ENCODE measurements around the gene SYNE1. TPM values are rescaled to one million over a fixed set of nuclear protein-coding genes. Genes with fewer than 3 reads are reported as not detected.

The SYNE1 gene
- polyA plus RNA-seq, 1 donor from 2014 or later, result 38.5 TPM

DNA sequence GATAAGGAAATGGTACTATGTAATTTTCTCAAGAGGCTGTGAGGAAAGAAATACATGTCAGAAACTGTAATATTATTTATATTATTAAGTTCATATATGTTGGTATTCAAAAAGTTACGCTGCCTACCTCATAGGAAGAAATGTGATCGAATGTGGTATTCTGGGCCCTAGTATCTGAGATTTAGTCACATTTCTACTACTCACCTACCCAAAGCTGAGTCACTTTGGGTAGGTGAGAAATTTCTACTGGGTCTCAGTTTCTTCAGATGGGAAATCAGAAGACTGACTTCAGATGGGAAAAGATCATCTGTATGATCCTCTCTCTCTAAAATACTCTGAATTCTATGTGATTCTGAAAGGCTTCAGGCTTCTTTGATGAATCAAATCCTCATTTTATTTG, 411.0 kb downstream of the SYNE1 start:
- Histone ChIP-seq H3K4me3 (ENCODE audit: low read length) (no peak overlapping the region), H3K9me3 (ENCODE audit: low read length) (no peaks in the 10 kb centered on the region), H3K27ac (ENCODE audit: low read length) (no peak overlapping the region), H3K27me3 (ENCODE audit: insufficient read depth, low read depth, low read length) (no peaks in the 10 kb centered on the region), H3K9ac (ENCODE audit: low read length) (no peak overlapping the region), H3K4me2 (ENCODE audit: low read length) (no peak overlapping the region), H4K20me1 (ENCODE audit: insufficient read depth) (no peaks in the 10 kb centered on the region), H3K79me2 (replicated peaks; ENCODE audit: insufficient read depth, low read length) (no peaks in the 10 kb centered on the region), H3K9me2 (ENCODE audit: insufficient read depth, low read length) (no peaks in the 10 kb centered on the region), H3K36me3 (ENCODE audit: insufficient read depth, low read length) (peaks cover 20% of the 10 kb centered on the region), H2AFZ (ENCODE audit: low read depth, low read length) (no peak overlapping the region), H3F3A (ENCODE audit: insufficient read depth, low read length, poor library complexity, severe bottlenecking) (no peaks in the 10 kb centered on the region)
- TF ChIP-seq, protein P1, sequence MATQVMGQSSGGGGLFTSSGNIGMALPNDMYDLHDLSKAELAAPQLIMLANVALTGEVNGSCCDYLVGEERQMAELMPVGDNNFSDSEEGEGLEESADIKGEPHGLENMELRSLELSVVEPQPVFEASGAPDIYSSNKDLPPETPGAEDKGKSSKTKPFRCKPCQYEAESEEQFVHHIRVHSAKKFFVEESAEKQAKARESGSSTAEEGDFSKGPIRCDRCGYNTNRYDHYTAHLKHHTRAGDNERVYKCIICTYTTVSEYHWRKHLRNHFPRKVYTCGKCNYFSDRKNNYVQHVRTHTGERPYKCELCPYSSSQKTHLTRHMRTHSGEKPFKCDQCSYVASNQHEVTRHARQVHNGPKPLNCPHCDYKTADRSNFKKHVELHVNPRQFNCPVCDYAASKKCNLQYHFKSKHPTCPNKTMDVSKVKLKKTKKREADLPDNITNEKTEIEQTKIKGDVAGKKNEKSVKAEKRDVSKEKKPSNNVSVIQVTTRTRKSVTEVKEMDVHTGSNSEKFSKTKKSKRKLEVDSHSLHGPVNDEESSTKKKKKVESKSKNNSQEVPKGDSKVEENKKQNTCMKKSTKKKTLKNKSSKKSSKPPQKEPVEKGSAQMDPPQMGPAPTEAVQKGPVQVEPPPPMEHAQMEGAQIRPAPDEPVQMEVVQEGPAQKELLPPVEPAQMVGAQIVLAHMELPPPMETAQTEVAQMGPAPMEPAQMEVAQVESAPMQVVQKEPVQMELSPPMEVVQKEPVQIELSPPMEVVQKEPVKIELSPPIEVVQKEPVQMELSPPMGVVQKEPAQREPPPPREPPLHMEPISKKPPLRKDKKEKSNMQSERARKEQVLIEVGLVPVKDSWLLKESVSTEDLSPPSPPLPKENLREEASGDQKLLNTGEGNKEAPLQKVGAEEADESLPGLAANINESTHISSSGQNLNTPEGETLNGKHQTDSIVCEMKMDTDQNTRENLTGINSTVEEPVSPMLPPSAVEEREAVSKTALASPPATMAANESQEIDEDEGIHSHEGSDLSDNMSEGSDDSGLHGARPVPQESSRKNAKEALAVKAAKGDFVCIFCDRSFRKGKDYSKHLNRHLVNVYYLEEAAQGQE (IDR thresholded peaks at IDR 0.05; ENCODE audit: borderline replicate concordance), result no peak
- no peak for TF ChIP-seq EP300 (conservative IDR thresholded peaks at IDR 0.05; ENCODE audit: poor library complexity, severe bottlenecking)

- Histone ChIP-seq H3K4me2 (ENCODE audit: low read length) (no peak overlapping the region), H4K20me1 (ENCODE audit: insufficient read depth) (no peaks in the 10 kb centered on the region), H3K9me2 (ENCODE audit: insufficient read depth, low read length) (no peaks in the 10 kb centered on the region), H3K9me3 (ENCODE audit: low read length) (no peaks in the 10 kb centered on the region), H3K27ac (ENCODE audit: low read length) (no peak overlapping the region), H3K4me3 (ENCODE audit: low read length) (no peak overlapping the region), H2AFZ (ENCODE audit: low read depth, low read length) (no peak overlapping the region), H3K9ac (ENCODE audit: low read length) (no peak overlapping the region), H3K79me2 (replicated peaks; ENCODE audit: insufficient read depth, low read length) (no peaks in the 10 kb centered on the region), H3K36me3 (ENCODE audit: insufficient read depth, low read length) (peaks cover 24% of the 10 kb centered on the region), H3F3A (ENCODE audit: insufficient read depth, low read length, poor library complexity, severe bottlenecking) (no peaks in the 10 kb centered on the region), H3K27me3 (ENCODE audit: insufficient read depth, low read depth, low read length) (no peaks in the 10 kb centered on the region)
- TF ChIP-seq POLR2AphosphoS5 (IDR thresholded peaks at IDR 0.05), result no peak
- TF ChIP-seq, protein P1 (IDR thresholded peaks at IDR 0.05; ENCODE audit: borderline replicate concordance), result no peak
- no peak for TF ChIP-seq MXI1 (conservative IDR thresholded peaks at IDR 0.05; ENCODE audit: poor library complexity, severe bottlenecking)
- no peak for TF ChIP-seq RAD21 (conservative IDR thresholded peaks at IDR 0.05)
- no peak for TF ChIP-seq TAF1 (IDR thresholded peaks at IDR 0.05; ENCODE audit: low read depth)
- TF ChIP-seq EP300 (conservative IDR thresholded peaks at IDR 0.05; ENCODE audit: poor library complexity, severe bottlenecking), result no peak
- no peak for TF ChIP-seq EZH2 (IDR thresholded peaks at IDR 0.05; ENCODE audit: borderline replicate concordance, insufficient read depth, low read length, poor library complexity, severe bottlenecking)
- TF ChIP-seq SMC3 (conservative IDR thresholded peaks at IDR 0.05; ENCODE audit: poor library complexity), result no peak
- TF ChIP-seq, protein P2, sequence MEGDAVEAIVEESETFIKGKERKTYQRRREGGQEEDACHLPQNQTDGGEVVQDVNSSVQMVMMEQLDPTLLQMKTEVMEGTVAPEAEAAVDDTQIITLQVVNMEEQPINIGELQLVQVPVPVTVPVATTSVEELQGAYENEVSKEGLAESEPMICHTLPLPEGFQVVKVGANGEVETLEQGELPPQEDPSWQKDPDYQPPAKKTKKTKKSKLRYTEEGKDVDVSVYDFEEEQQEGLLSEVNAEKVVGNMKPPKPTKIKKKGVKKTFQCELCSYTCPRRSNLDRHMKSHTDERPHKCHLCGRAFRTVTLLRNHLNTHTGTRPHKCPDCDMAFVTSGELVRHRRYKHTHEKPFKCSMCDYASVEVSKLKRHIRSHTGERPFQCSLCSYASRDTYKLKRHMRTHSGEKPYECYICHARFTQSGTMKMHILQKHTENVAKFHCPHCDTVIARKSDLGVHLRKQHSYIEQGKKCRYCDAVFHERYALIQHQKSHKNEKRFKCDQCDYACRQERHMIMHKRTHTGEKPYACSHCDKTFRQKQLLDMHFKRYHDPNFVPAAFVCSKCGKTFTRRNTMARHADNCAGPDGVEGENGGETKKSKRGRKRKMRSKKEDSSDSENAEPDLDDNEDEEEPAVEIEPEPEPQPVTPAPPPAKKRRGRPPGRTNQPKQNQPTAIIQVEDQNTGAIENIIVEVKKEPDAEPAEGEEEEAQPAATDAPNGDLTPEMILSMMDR (IDR thresholded peaks at IDR 0.05; ENCODE audit: poor library complexity, severe bottlenecking), result no peak
These were observed 411.8 kb downstream of the SYNE1 start for GRCh38 chr6:152225241-152225934.
